GM12878 (cell line): ENCODE data around the gene SATB1. TPM values are rescaled to one million over a fixed set of nuclear protein-coding genes. Genes with fewer than 3 reads are reported as not detected.

Source experiments
- ATAC-seq: fragments of 200-7000 bp; cut with Tn5 transposase; 3 replicates; pipeline ENCODE4 v1.9.1; 2020; ENCODE audit warnings: mild to moderate bottlenecking, moderate library complexity
- BruUV-seq: library from RNA; stranded (reverse); fragments of 400-500 nt; replicated peaks from 2 replicates; lab custom pipeline; 2021; lab: Mats Ljungman, UMichigan
- CTCF ChIA-PET: fragments of 300-600 bp; sonication (Branson Sonifier 250); formaldehyde crosslinking; extraction: SDS; loops from one replicate; lab custom pipeline; 2021; ENCODE audit warnings: inconsistent platforms; lab: Yijun Ruan, JAX
- POLR2A ChIA-PET: fragments of 350-600 bp; formaldehyde crosslinking; extraction: SDS; loops from one replicate; lab custom pipeline; 2021; ENCODE audit warnings: inconsistent platforms; lab: Charles Lee
- RAD21 ChIA-PET: fragments of 300-600 bp; sonication (Branson Sonifier 250); formaldehyde crosslinking; loops from one replicate; lab custom pipeline; 2023; ENCODE audit warnings: antibody characterized with exemption; ENCODE audit not compliant: unreplicated experiment; lab: Charles Lee
- SMC1A ChIA-PET: fragments of 300-600 bp; sonication (Branson Sonifier 250); formaldehyde crosslinking; loops from one replicate; lab custom pipeline; 2023; ENCODE audit not compliant: unreplicated experiment, uncharacterized antibody; lab: Charles Lee
- DNase-seq: peaks from one replicate; pipeline ENCODE4 v3.0.0-alpha.2; 2011; ENCODE audit warnings: low read depth, low spot score
- FAIRE-seq: peaks from 3 replicates; lab custom pipeline; 2011; peaks lifted over from hg19 to GRCh38; lab: Jason Lieb, UNC
- H2AFZ ChIP-seq: 2 replicates; pipeline ENCODE4 v1.6.0; 2011; ENCODE audit warnings: low read depth, low read length, control low read depth; ENCODE audit not compliant: control insufficient read depth
- H3K27ac ChIP-seq: 2 replicates; pipeline ENCODE4 v1.5.1; 2011; ENCODE audit warnings: control low read depth; ENCODE audit not compliant: control insufficient read depth, insufficient read depth
- H3K27me3 ChIP-seq, 2 experiments: replicated peaks in 1 of 2; 2 replicates each; pipeline versions ENCODE4 v1.6.0 to v1.6.1; 2011; ENCODE audit warnings: low read length in 1 of 2; ENCODE audit not compliant: control insufficient read depth in 2 of 2, insufficient read depth in 2 of 2
- H3K36me3 ChIP-seq, 2 experiments: 2 replicates each; pipeline ENCODE4 v1.5.1; 2011; ENCODE audit warnings: low read length in 1 of 2; ENCODE audit not compliant: control insufficient read depth in 2 of 2, insufficient read depth in 2 of 2
- H3K4me1 ChIP-seq: 2 replicates; pipeline ENCODE4 v1.6.1; 2011; ENCODE audit warnings: mild to moderate bottlenecking, low read length, moderate library complexity, mixed read lengths; ENCODE audit not compliant: control insufficient read depth, insufficient read depth
- H3K4me2 ChIP-seq: 2 replicates; pipeline ENCODE4 v1.6.0; 2011; ENCODE audit warnings: control low read depth; ENCODE audit not compliant: control insufficient read depth, insufficient read depth
- H3K4me3 ChIP-seq: fragments of 200-600 bp; sonication (generic); 2 replicates; pipeline ENCODE4 v1.5.1; 2016
- H3K79me2 ChIP-seq: 2 replicates; pipeline ENCODE4 v1.6.0; 2011; ENCODE audit warnings: low read length; ENCODE audit not compliant: control insufficient read depth, insufficient read depth
- H3K9ac ChIP-seq: 2 replicates; pipeline ENCODE4 v1.8.0; 2011; ENCODE audit warnings: low read length, control low read depth, mixed read lengths; ENCODE audit not compliant: control insufficient read depth, insufficient read depth
- H3K9me3 ChIP-seq: replicated peaks from 3 replicates; pipeline ENCODE4 v1.5.1; 2011; ENCODE audit warnings: mild to moderate bottlenecking, low read length; ENCODE audit not compliant: control insufficient read depth, insufficient read depth
- H4K20me1 ChIP-seq: 2 replicates; pipeline ENCODE4 v1.6.0; 2011; ENCODE audit not compliant: control insufficient read depth, insufficient read depth
- EP300 ChIP-seq, 2 experiments: fragments of 150-350 bp in 1 of 2; IDR thresholded peaks; 2 replicates each; pipeline ENCODE4 v1.6.1; 2011 to 2012; ENCODE audit warnings: low read depth in 2 of 2, low read length in 2 of 2, borderline replicate concordance in 1 of 2, improper control_type of control experiment in 1 of 2, inconsistent platforms in 1 of 2; ENCODE audit not compliant: control insufficient read depth in 1 of 2
- MEF2B ChIP-seq: fragments of 450-650 bp; IDR thresholded peaks from 2 replicates; pipeline ENCODE4 v1.6.1; 2018; ENCODE audit warnings: mild to moderate bottlenecking, moderate library complexity; ENCODE audit not compliant: partially characterized antibody, poor library complexity, severe bottlenecking
- NR2F1 ChIP-seq: fragments of 450-650 bp; conservative IDR thresholded peaks from 2 replicates; pipeline ENCODE4 v1.6.1; 2017; ENCODE audit warnings: mild to moderate bottlenecking
- SREBF1 ChIP-seq: IDR thresholded peaks from 2 replicates; pipeline ENCODE4 v1.6.1; 2012; ENCODE audit warnings: mild to moderate bottlenecking, low read length
- WGBS: methylation state at CpG from one replicate; pipeline ENCODE4 v1.1.6; 2016; ENCODE audit warnings: low lambda C conversion rate; ENCODE audit not compliant: insufficient replicate concordance, insufficient coverage; ENCODE audit errors: missing lambda C conversion rate; 5-methylcytosine and 5-hydroxymethylcytosine counted together
- in situ Hi-C: fragments of 300-500 bp; cut with MboI; formaldehyde crosslinking; loops from 9 replicates; pipeline ENCODE4 v1.14.3; 2018; ENCODE audit warnings: mixed read lengths
- intact Hi-C: fragments of 100-400 bp; cut with micrococcal nuclease; formaldehyde crosslinking; loops from one replicate; pipeline ENCODE4 v1.14.2; 2022; ENCODE audit not compliant: unreplicated experiment
- polyA plus RNA-seq, 11 experiments: library from polyadenylated mRNA; depleted of rRNA in 4 of 11; unstranded in 6 of 11; stranded (reverse) in 5 of 11; fragments of >200 nt; fragmentation: Nextera tagmentation in 4 of 11; fragmentation: Illumina TruSeq in 1 of 11; extraction: Ambion mirVana in 4 of 11; extraction: Trizol in 1 of 11; gene quantifications; 1 replicate in 1 of 11; 2 replicates in 10 of 11; pipeline versions ENCODE4 v1.2.1 to v1.2.3, GENCODE V29; 2011 to 2016; ENCODE audit warnings: inconsistent platforms in 2 of 11, missing spikeins in 2 of 11, low read depth in 1 of 11
- total RNA-seq, 4 experiments: library from RNA; depleted of rRNA in 3 of 4; stranded (reverse); fragments of >200 nt in 3 of 4; fragmentation: Illumina TruSeq in 1 of 4; extraction: Trizol in 1 of 4; gene quantifications; 2 replicates each; pipeline versions ENCODE4 v1.2.1 to v1.2.3, GENCODE V29; 2013 to 2021
- TF ChIP-seq, protein P1 (sequence below): fragments of 450-650 bp; IDR thresholded peaks from 2 replicates; pipeline ENCODE4 v1.6.1; 2017; ENCODE audit warnings: mild to moderate bottlenecking

Gene SATB1
- total and polyA plus RNA-seq, 10 of the 15 experiments (the other 5 are each of a cell fraction or from before 2014, with no cell fraction given): 0.01 to 0.72 (median 0.07) TPM; not detected in 4

GRCh38 chr3:18431266-18431665 lies 6.1 kb upstream of the SATB1 start (continued):
- TF ChIP-seq, protein P1, sequence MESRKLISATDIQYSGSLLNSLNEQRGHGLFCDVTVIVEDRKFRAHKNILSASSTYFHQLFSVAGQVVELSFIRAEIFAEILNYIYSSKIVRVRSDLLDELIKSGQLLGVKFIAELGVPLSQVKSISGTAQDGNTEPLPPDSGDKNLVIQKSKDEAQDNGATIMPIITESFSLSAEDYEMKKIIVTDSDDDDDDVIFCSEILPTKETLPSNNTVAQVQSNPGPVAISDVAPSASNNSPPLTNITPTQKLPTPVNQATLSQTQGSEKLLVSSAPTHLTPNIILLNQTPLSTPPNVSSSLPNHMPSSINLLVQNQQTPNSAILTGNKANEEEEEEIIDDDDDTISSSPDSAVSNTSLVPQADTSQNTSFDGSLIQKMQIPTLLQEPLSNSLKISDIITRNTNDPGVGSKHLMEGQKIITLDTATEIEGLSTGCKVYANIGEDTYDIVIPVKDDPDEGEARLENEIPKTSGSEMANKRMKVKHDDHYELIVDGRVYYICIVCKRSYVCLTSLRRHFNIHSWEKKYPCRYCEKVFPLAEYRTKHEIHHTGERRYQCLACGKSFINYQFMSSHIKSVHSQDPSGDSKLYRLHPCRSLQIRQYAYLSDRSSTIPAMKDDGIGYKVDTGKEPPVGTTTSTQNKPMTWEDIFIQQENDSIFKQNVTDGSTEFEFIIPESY: no peak
- TF ChIP-seq NR2F1: no peak

GRCh38 chr3:18428991-18429745 lies 4.0 kb upstream of the SATB1 start:
- no peak for TF ChIP-seq SREBF1
- no peak for TF ChIP-seq MEF2B
- no peak for TF ChIP-seq EP300 (IDR thresholded peaks at IDR 0.05; ENCODE audit: borderline replicate concordance in 1 of 2, control insufficient read depth in 1 of 2, low read depth in 2 of 2, low read length in 2 of 2)
- Histone ChIP-seq H3K4me3 (no peak overlapping the region), H3K36me3 (no peaks in the 10 kb centered on the region), H3K27me3 (peaks cover 3 to 23% of the 10 kb centered on the region in 2 experiments), H3K79me2 (no peaks in the 10 kb centered on the region), H4K20me1 (no peaks in the 10 kb centered on the region), H3K27ac (no peak overlapping the region), H3K4me1 (peaks cover 5% of the 10 kb centered on the region; the same call in 1 of the 2 replicates), H2AFZ (no peak overlapping the region), H3K4me2 (no peak overlapping the region), H3K9me3 (no peaks in the 10 kb centered on the region), H3K9ac (no peak overlapping the region)
- 22% methylated on average over 6 of the region's 6 CpGs for WGBS
- in situ Hi-C loops (no loop called here), intact Hi-C loops (loop anchor here (10.0 kb wide), 1 partner anchor 316 kb away; no protein-coding TSS in a partner anchor)
- FAIRE-seq (no peak), DNase-seq (no peak), ATAC-seq (no peak)
- ChIA-PET POLR2A (no interaction called here), RAD21 (no interaction called here), CTCF (no interaction called here), SMC1A (no interaction called here)
- BruUV-seq: no TSS peak
